Central memory CD8-positive, alpha-beta T cell (primary cell): ENCODE results near the gene WNK2.

Experiments
- ATAC-seq: fragments of 150-1000 bp; cut with Tn5 transposase; replicated peaks from 2 replicates; pipeline ENCODE4 v1.10.0; 2022; ENCODE audit warnings: mild to moderate bottlenecking, moderate FRiP score, moderate number of reproducible peaks; ENCODE audit not compliant: poor library complexity, severe bottlenecking; ENCODE audit errors: extremely low read depth
- DNase-seq, 2 donors: peaks; one replicate each; pipeline ENCODE4 v3.0.0; 2021; ENCODE audit warnings: low spot score in 2 of 2
- H3K27ac Mint-ChIP-seq: one replicate; pipeline ENCODE4 v1.8.0; 2022; ENCODE audit warnings: low read depth, mild to moderate bottlenecking, moderate library complexity, mixed read lengths
- H3K27me3 Mint-ChIP-seq: one replicate; pipeline ENCODE4 v1.8.0; 2022; ENCODE audit warnings: mixed read lengths
- H3K36me3 Mint-ChIP-seq: one replicate; pipeline ENCODE4 v1.8.0; 2022; ENCODE audit warnings: mild to moderate bottlenecking, moderate library complexity, mixed read lengths; ENCODE audit not compliant: insufficient read depth
- H3K4me1 Mint-ChIP-seq: one replicate; pipeline ENCODE4 v1.8.0; 2022; ENCODE audit warnings: mixed read lengths
- H3K4me3 Mint-ChIP-seq: one replicate; pipeline ENCODE4 v1.8.0; 2022; ENCODE audit warnings: mild to moderate bottlenecking, moderate library complexity, mixed read lengths
- H3K9me3 Mint-ChIP-seq: one replicate; pipeline ENCODE4 v1.8.0; 2022; ENCODE audit warnings: mixed read lengths

WNK2 gene

DNA sequence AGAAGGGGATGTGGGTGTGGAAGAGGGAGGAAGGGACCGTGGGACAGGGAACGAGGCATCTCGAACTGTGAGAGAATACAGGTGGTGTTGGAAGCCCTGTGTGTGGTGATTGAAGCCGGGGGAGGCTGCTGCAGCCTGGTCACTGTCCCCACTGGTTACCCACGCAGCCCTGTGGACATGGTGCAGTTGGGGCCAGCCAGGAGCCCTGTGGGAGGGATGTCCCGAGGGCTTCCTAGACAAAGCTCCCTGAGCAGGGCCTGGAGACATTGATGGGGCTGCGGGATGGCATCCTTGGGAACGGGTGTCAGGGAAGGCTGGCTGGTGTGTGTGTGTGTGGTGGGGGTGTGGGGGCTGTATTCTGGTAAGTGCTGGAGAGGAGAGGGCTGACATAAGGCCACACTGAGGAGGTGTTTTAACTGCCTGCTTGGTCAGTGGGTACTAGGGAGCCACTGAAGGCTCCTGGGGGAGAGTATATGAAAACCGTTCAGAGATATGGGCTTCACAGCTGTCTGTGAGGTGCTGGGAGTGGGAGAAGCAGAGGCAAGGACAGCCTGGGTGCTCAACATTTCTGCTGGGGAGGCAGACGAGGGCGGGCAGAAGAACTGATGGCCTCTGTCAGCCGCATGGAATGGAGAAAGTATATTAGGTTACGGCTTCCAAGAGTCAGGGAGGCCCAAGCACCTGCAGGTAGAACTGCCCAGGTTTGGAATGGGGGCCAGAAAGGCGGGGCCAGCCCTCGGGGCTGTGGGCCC is 20.0 kb downstream of the WNK2 start:
- ATAC-seq (no peak), DNase-seq (no peak)
- peak overlapping the region; percentile 67 for H3K27ac Mint-ChIP-seq
- H3K27me3 Mint-ChIP-seq = no peaks in the 10 kb centered on the region
- peaks cover 22% of the 10 kb centered on the region for H3K4me1 Mint-ChIP-seq
- no peaks in the 10 kb centered on the region for H3K36me3 Mint-ChIP-seq
- no peak overlapping the region for H3K4me3 Mint-ChIP-seq
- H3K9me3 Mint-ChIP-seq = no peaks in the 10 kb centered on the region

DNA sequence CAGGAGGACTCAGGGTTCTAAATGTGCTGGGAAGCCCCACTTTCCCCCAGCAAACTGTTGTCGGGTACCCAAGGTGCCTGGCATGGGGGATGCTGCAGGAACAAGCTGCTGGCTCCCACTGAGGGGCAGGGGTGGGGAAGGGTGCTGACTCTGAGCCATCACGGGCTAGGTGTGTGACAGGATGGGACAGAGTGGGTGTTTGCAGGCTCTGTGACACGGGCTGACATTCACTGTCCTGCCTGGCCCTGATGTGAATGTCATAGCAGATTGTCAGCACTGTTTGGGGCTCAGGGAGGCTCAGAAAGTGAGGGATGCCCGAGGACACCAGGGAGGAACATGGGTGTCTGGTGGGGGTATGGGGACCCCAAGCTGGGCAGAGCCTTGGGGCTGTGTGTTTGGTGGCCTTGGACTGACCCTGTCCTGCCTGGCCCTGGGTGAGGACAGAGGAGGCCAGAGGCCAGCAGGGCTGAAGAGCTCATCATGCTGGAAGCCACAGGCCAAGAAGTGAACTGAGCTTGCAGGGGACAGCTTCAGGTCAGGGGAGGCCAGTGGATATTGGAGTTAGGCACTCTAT is 20.6 kb downstream of the WNK2 start:
- DNase-seq (no peak), ATAC-seq (no peak)
- Mint-ChIP-seq H3K9me3 (no peaks in the 10 kb centered on the region), H3K27me3 (no peaks in the 10 kb centered on the region), H3K36me3 (no peaks in the 10 kb centered on the region), H3K4me3 (no peak overlapping the region), H3K4me1 (peaks cover 22% of the 10 kb centered on the region), H3K27ac (peak overlapping the region; percentile 67)

DNA sequence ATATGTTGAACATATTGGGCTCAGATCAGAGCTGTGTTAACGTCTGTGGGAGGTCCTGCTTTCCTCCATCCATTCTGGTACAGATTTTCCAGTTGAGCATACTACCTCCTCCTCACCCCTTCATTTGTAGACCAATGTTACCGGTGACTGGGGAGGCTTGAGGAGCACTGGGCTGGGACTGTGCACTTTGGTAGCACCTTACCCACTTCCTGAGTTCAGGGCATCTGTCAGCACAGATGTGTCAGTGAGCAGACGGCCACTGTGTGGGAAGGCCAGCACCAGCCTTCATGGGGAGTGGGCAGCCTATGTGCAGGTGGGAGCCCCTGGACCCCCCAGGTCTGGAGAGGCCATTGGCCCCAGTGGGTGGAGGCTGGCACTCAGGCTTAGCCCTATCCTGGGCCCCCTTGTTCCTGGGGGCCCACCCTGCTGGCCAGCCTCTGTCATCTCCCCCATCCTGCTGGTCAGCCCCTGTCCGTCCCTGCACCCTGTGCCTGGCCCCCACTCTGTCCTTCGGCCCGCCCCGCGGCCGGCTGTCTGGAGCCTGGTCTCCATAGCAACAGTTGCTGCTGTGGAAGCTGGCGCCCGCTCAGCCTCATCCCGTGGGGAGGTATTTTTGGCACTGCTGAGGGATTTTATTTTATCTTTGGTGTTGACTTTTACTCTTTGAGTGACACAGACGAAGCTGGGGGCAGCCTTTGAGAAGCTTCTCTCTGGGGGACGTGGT is 21.3 kb downstream of the WNK2 start:
- Mint-ChIP-seq H3K36me3 (no peaks in the 10 kb centered on the region), H3K4me3 (no peak overlapping the region), H3K9me3 (no peaks in the 10 kb centered on the region), H3K27ac (no peak overlapping the region), H3K27me3 (no peaks in the 10 kb centered on the region), H3K4me1 (peaks cover 22% of the 10 kb centered on the region)
- ATAC-seq = peak; percentile 65
- DNase-seq = no peak

DNA sequence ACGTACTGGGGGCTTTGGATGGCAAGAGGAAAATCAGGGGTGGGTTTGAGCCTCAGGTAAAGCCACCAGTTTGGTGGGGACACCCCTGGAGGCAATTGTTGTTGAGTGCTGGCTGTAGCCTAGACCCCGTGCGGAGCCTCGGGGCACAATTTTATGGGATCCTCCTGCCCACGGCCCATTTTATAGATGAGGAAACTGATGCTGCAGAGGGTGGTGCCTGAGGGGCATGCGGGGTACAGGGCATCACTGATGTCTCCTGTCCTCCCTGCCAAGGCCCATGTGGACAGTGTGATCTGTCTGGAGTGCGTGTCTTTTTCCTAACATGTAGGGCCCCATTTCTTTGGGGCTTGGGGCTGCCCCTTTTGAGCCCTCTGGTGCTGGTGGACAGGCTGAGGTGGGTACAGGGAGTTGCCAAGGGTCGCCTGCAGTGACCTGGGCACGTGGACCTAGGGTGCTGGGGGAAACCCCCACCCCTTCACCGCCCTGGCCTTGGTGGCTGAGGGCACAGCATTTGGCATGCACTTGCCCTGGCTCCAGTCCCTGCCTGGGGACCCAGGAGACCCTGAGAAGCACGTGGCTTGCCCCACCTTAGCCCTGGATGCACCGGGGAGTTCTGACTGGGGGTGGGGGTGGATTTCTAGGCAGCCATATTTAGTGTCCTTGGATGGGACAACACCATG is 22.1 kb downstream of the WNK2 start:
- H3K4me3 Mint-ChIP-seq = no peak overlapping the region
- H3K9me3 Mint-ChIP-seq = no peaks in the 10 kb centered on the region
- no peak for DNase-seq
- H3K36me3 Mint-ChIP-seq = no peaks in the 10 kb centered on the region
- peaks cover 22% of the 10 kb centered on the region for H3K4me1 Mint-ChIP-seq
- no peaks in the 10 kb centered on the region for H3K27me3 Mint-ChIP-seq
- H3K27ac Mint-ChIP-seq = no peak overlapping the region
- no peak for ATAC-seq

DNA sequence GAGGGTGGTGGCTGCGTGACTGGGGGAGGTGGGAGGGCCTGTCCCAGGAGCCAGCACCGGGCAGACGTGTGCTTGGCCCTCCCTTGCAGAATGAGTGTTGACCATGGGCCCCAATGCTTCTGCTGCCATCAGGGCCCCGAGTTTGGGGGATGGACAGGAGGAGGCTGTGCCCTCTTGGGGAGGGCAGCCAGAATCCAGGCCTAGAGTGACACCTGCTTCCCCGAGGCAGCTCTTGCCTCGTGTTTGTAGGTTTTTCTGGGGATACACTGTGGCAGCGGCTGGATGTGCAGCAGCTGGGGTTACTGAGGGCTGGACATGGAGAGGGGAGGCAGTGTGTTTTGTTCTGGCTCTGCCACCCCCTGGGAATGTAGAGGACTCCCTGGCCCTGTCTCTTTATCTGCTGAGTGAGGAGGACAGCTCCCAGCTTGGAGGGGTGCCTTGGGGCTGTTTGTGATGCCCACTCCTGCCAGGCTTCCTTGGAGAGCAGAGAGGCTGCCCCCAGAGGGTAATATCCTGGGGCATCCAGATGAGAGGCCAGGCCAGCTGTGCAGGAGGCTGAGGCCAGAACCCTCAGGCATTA is 22.7 kb downstream of the WNK2 start:
- Mint-ChIP-seq H3K27ac (no peak overlapping the region), H3K4me1 (peaks cover 22% of the 10 kb centered on the region), H3K4me3 (no peak overlapping the region), H3K27me3 (no peaks in the 10 kb centered on the region), H3K36me3 (no peaks in the 10 kb centered on the region), H3K9me3 (no peaks in the 10 kb centered on the region)
- ATAC-seq (no peak), DNase-seq (no peak)

DNA sequence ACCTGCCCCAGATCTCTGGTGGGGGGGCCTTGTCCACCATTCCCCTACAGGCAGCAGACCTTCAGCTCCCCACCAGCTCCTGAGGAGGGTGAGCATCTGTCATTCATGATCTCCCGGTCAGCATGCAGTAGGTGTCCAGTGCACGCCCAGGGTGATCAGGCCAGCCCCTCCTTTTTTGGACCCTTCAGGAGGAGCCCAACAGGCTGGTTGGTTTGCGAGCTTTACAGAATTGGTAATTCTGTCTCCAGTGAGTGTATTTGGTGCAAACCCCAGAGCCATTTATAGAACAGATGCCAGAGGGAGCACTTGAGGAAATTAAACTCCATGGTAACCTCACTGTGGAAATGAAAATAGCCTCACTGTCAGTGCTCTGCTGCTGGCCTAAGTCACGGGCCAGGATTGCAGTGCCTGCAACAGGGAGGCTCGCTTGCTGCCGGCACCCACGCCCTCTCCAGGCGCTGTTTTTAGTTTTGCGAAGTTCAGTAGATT is 23.4 kb downstream of the WNK2 start:
- no peak overlapping the region for H3K27ac Mint-ChIP-seq
- H3K4me1 Mint-ChIP-seq = peaks cover 22% of the 10 kb centered on the region
- no peaks in the 10 kb centered on the region for H3K36me3 Mint-ChIP-seq
- H3K4me3 Mint-ChIP-seq = no peak overlapping the region
- no peak for ATAC-seq
- no peak for DNase-seq
- no peaks in the 10 kb centered on the region for H3K27me3 Mint-ChIP-seq
- no peaks in the 10 kb centered on the region for H3K9me3 Mint-ChIP-seq

DNA sequence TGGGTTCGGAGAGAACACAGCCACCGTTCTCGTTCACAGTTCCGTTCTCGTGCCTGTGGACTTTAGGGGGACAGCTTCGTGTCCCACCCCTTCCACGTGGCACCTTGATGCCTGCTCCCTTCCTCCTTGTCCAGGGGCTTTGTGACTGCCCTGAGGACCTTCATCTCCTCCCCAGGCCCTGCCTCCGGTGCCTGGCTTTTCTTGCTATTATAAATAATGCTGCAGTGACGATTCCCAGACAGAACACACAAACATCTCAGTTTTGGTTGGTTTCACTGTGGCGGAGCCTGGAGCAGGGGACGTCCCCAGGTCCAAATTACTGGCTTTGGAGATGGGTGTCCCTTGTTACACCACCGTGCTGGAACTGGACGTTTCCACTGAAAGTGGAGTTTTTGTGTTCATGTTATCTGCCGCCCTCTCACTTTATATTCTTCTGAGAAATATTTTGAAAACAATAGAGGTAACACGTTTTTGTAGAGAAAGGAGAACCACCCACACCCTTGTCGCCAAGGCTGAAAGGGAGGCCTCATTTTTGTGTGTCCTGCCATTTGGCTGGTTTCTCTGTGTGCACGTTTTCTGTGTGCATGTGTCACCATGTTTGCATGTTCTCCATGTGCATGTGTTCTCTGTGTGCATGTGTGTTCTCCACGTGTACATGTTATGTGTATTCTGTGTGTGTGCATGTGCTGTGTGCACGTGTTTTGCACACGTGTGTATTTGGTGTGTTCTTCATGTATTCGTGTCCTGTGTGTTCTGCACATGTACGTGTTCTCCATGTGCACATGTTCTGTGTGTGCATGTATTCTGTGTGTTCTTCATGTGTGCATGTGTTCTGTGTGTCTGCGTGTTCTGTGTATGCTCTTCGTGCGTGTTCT is 24.2 kb downstream of the WNK2 start:
- Mint-ChIP-seq H3K27me3 (no peaks in the 10 kb centered on the region), H3K36me3 (no peaks in the 10 kb centered on the region), H3K9me3 (no peaks in the 10 kb centered on the region), H3K4me1 (peaks cover 21% of the 10 kb centered on the region), H3K27ac (no peak overlapping the region), H3K4me3 (no peak overlapping the region)
- ATAC-seq = no peak
- DNase-seq = no peak

DNA sequence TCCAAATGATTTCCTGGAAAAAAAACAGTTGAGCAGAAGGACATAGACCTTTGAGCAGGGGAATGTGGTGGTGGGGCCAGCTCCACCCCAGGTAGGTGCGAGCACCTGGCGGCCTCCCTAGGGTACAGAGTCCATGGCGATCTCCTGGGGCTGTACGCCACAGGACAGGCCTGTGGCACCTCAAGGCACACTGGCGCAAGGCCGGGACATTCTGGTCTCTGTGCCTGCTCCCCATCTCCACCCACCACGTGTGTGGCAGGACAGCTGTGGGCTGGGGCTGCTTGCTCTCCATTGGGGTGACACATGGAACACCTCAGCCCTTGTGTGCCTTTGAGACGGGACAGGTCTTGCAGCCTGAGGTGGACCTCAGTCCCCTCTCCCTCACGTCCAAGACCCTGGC is 25.2 kb downstream of the WNK2 start:
- H3K4me1 Mint-ChIP-seq = peaks cover 11% of the 10 kb centered on the region

DNA sequence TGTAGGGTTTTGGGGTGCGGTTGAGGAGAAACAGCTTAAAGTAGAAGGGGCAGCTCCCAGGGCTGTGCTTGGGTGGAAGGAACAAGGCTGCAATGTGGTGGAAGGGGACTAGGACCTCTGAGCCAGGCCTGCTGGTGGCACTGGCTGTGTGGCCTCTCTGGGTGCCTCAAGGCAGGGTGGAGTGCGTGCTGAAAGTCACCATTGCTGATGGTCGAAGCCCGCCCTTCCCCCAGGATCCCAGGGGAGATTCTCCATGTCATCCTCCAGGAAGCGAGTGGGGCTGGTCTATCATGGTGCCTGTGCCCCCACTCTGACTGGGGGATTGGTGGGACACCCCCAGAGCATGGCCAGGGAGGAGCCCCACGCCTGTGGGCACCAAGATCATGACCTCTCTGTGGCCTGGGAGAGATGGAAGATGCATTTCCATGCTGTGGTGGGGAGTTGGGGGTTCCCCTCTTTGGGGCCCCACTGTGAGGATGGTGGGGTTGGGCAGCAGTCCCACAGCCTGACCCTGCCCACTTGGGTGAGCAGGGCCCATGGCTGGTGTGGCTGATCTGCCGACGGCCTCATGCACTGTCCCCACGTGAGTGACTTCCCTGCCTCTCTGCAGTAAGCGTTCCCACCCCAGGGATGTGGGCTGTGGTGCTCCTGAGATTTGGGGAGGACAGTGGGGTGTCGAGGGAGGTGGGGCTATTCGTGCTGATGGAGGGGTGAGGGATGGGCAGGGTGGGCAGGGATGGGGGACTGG is 25.8 kb downstream of the WNK2 start:
- no peak overlapping the region for H3K27ac Mint-ChIP-seq
- H3K9me3 Mint-ChIP-seq = no peaks in the 10 kb centered on the region
- no peaks in the 10 kb centered on the region for H3K36me3 Mint-ChIP-seq
- no peak for ATAC-seq
- H3K4me1 Mint-ChIP-seq = peaks cover 4% of the 10 kb centered on the region
- H3K4me3 Mint-ChIP-seq = no peak overlapping the region
- no peaks in the 10 kb centered on the region for H3K27me3 Mint-ChIP-seq
- no peak for DNase-seq

More for the DNA sequence above, 25.2 kb downstream of the WNK2 start:
- Mint-ChIP-seq H3K27ac (no peak overlapping the region), H3K36me3 (no peaks in the 10 kb centered on the region), H3K9me3 (no peaks in the 10 kb centered on the region), H3K27me3 (no peaks in the 10 kb centered on the region), H3K4me3 (no peak overlapping the region)
- no peak for ATAC-seq
- no peak for DNase-seq

DNA sequence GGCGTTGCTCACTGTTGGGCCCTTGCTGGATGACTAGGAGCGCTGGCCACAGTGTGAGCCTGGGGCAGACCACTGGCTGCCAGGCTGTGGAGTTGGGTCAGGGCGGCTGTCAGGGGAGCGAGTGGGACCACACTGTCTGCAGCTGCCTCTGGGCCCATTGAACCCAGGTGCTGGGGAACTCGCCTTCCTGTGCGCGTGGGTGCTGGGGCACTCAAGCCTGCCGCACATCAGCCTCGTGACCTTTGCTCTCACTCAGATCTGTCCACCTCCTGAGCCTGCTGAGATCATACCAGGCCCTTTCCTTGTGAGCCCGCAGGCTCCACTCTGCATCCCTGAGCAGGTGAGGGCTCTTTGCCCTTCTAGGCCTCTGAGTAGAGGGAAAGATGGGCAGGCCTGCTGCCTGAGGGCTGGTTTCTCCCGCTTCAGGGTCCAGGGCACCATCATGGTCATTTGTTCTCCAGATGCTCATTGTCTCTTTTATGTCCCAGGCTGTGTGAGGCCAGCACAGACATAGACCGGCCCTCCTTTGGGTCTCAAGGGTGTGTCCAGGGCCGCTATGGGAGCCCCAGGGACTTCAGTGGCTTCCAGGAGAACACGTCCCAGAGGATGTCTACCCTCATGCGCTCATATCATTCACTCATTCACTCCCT is 26.5 kb downstream of the WNK2 start:
- ATAC-seq = no peak
- no peak overlapping the region for H3K27ac Mint-ChIP-seq
- H3K36me3 Mint-ChIP-seq = no peaks in the 10 kb centered on the region
- H3K9me3 Mint-ChIP-seq = peaks cover under 1% of the 10 kb centered on the region
- H3K4me3 Mint-ChIP-seq = no peak overlapping the region
- H3K27me3 Mint-ChIP-seq = no peaks in the 10 kb centered on the region
- no peaks in the 10 kb centered on the region for H3K4me1 Mint-ChIP-seq
- DNase-seq = no peak
